PC-3 (cell line): ENCODE data around the gene MYBPC3. TPM values are rescaled to one million over a fixed set of nuclear protein-coding genes. Genes with fewer than 3 reads are reported as not detected.

Source experiments
- ATAC-seq: fragments of 200-7000 bp; cut with Tn5 transposase; 2 replicates; pipeline ENCODE4 v1.9.1; 2020; ENCODE audit warnings: mild to moderate bottlenecking, moderate library complexity
- BruUV-seq: library from RNA; stranded (reverse); fragments of 400-500 nt; replicated peaks from 2 replicates; lab custom pipeline; 2021; lab: Mats Ljungman, UMichigan
- CTCF ChIA-PET: fragments of 300-600 bp; sonication (Branson Sonifier 250); formaldehyde crosslinking; loops from one replicate; lab custom pipeline; 2022; ENCODE audit warnings: antibody characterized with exemption; lab: Charles Lee
- POLR2A ChIA-PET: fragments of 300-600 bp; sonication (Branson Sonifier 250); formaldehyde crosslinking; loops from one replicate; lab custom pipeline; 2022; ENCODE audit warnings: antibody characterized with exemption; ENCODE audit not compliant: unreplicated experiment; lab: Charles Lee
- DNase-seq: peaks from one replicate; pipeline ENCODE4 v3.0.0-alpha.2; 2015
- H2AFZ ChIP-seq: fragments of 300-600 bp; sonication (generic); 2 replicates; pipeline ENCODE4 v1.6.0; 2016; ENCODE audit warnings: antibody characterized with exemption, low read length
- H3F3A ChIP-seq: fragments of 300-600 bp; sonication (generic); one replicate; pipeline ENCODE4 v1.6.0; 2017; ENCODE audit warnings: antibody characterized with exemption, low read length, control low read depth, mild to moderate bottlenecking; ENCODE audit not compliant: unreplicated experiment
- H3K27ac ChIP-seq: fragments of 300-600 bp; sonication (generic); 2 replicates; pipeline ENCODE4 v1.5.1; 2016; ENCODE audit warnings: mild to moderate bottlenecking, low read length
- H3K27me3 ChIP-seq: fragments of 300-600 bp; sonication (generic); 2 replicates; pipeline ENCODE4 v1.6.1; 2016; ENCODE audit warnings: low read length, mixed read lengths
- H3K36me3 ChIP-seq: fragments of 300-600 bp; sonication (generic); 2 replicates; pipeline ENCODE4 v1.6.1; 2016; ENCODE audit warnings: low read depth, mixed run types, low read length, mixed read lengths
- H3K4me1 ChIP-seq: fragments of 300-600 bp; sonication (generic); 2 replicates; pipeline ENCODE4 v1.5.1; 2016; ENCODE audit warnings: low read length; ENCODE audit not compliant: insufficient read depth
- H3K4me2 ChIP-seq: fragments of 300-600 bp; sonication (generic); 2 replicates; pipeline ENCODE4 v1.6.0; 2016; ENCODE audit warnings: low read length
- H3K4me3 ChIP-seq: fragments of 300-600 bp; sonication (generic); 2 replicates; pipeline ENCODE4 v1.5.1; 2016; ENCODE audit warnings: mild to moderate bottlenecking, low read length, mixed read lengths
- H3K79me2 ChIP-seq: fragments of 300-600 bp; sonication (generic); 2 replicates; pipeline ENCODE4 v1.6.1; 2017; ENCODE audit warnings: low read length, mixed read lengths
- H3K9ac ChIP-seq: fragments of 300-600 bp; sonication (generic); 2 replicates; pipeline ENCODE4 v1.6.0; 2016; ENCODE audit warnings: mild to moderate bottlenecking, low read length
- H3K9me2 ChIP-seq: fragments of 300-600 bp; sonication (generic); replicated peaks from 2 replicates; pipeline ENCODE4 v1.6.1; 2016; ENCODE audit warnings: mixed run types, low read length, mixed read lengths
- H3K9me3 ChIP-seq: fragments of 300-600 bp; sonication (generic); 2 replicates; pipeline ENCODE4 v1.6.1; 2016; ENCODE audit warnings: low read length, mixed read lengths
- H4K20me1 ChIP-seq: fragments of 300-600 bp; sonication (generic); 2 replicates; pipeline ENCODE4 v1.6.1; 2016; ENCODE audit warnings: low read length, mixed read lengths
- CTCF ChIP-seq: fragments of 300-600 bp; sonication (generic); conservative IDR thresholded peaks from 2 replicates; pipeline ENCODE4 v1.5.1; 2017; ENCODE audit warnings: antibody characterized with exemption, low read depth, mild to moderate bottlenecking, low read length
- EZH2 ChIP-seq: fragments of 300-600 bp; sonication (generic); IDR thresholded peaks from one replicate; pipeline ENCODE4 v1.6.1; 2017; ENCODE audit warnings: antibody characterized with exemption, mild to moderate bottlenecking, low read length; ENCODE audit not compliant: unreplicated experiment
- EZH2phosphoT487 ChIP-seq: fragments of 300-600 bp; sonication (generic); IDR thresholded peaks from 2 replicates; pipeline ENCODE4 v1.6.1; 2018; ENCODE audit warnings: mild to moderate bottlenecking, antibody characterized with exemption, low read length, borderline replicate concordance
- intact Hi-C: fragments of 100-400 bp; cut with micrococcal nuclease; formaldehyde crosslinking; loops from 2 replicates; pipeline ENCODE4 v1.9.0; 2023
- total RNA-seq: library from RNA; depleted of rRNA; stranded (reverse); fragments of >200 nt; gene quantifications from 2 replicates; pipeline ENCODE4 v1.2.3, GENCODE V29; 2014

The MYBPC3 gene
- total RNA-seq, 1 experiment from 2014 or later = not detected

GRCh38 chr11:47354913-47355282 is 2.4 kb upstream of the MYBPC3 start:
- CTCF ChIA-PET = interaction anchor here (0.5 to 1.4 kb wide), 15 partner anchors 14 to 392 kb away, joined by 3 to 20 read pairs (median 4); partner anchors contain the start of gene DDB2
- POLR2A ChIA-PET = interaction anchor here (0.5 to 0.6 kb wide), 2 partner anchors 39 to 97 kb away, joined by 3 to 4 read pairs; partner anchors contain the start of gene NR1H3
- peak overlapping the region; percentile 79 for H3K4me2 ChIP-seq
- no peaks in the 10 kb centered on the region for H3K36me3 ChIP-seq
- intact Hi-C loops = loop anchor here (1.0 to 2.0 kb wide), 5 partner anchors 84 to 466 kb away; partner anchors contain the start of gene MADD
- H3K4me1 ChIP-seq = no peaks in the 10 kb centered on the region
- no peak overlapping the region for H3K27ac ChIP-seq
- no peak for DNase-seq
- no TSS peak for BruUV-seq
- TF ChIP-seq EZH2phosphoT487 (no peak), CTCF (no peak), EZH2 (no peak)
- no peaks in the 10 kb centered on the region for H3K9me3 ChIP-seq
- H2AFZ ChIP-seq = peak overlapping the region; percentile 67
- H3K79me2 ChIP-seq = no peaks in the 10 kb centered on the region
- H3F3A ChIP-seq = no peaks in the 10 kb centered on the region
- ATAC-seq = peak; percentile 56
- peak overlapping the region; percentile 33; the same call in 1 of the 2 replicates for H3K9ac ChIP-seq
- H3K27me3 ChIP-seq = no peaks in the 10 kb centered on the region
- no peaks in the 10 kb centered on the region for H3K9me2 ChIP-seq
- H3K4me3 ChIP-seq = peak overlapping the region; percentile 58
- no peaks in the 10 kb centered on the region for H4K20me1 ChIP-seq

DNA sequence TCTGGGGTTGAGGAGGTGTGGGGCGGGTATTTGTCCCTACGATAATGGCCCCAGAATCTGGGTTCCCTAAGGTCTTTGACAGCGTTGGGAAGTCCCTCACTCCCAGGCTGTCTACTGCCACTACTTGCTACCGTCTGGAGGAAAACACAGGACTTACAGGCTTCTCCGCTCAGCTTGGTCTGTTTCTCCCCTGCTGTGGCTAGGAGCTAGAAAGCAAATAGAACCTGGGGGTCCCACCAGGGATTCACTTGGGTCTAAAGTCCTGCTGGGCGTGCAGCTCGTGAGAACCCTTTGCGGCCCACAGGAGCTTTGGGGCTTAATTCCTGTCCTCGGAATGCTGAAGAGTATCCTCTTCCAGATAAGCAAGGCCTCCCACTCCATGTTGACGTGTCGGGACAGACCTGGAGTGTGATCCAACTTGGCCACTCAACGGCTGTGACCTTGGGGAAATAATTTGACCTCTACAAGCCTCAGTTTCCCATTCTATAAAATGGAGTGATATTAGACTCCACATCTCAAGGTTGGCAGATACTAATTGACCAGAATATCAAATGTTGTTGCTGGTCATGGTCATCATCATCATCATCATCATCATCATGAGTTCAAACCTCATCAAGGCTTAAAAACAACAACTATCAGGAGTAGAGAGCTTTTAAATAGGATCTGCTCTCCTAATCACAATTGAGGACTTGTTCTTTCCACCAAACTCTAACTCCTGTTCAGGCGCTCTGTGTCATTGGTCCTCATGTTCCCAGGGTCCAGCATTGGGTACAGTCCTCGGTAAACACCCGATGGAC is 1.7 kb upstream of the MYBPC3 start:
- no peak overlapping the region for H3K27ac ChIP-seq
- no peaks in the 10 kb centered on the region for H3F3A ChIP-seq
- ChIA-PET CTCF (interaction anchor here (1.3 to 1.4 kb wide), 3 partner anchors 83 to 175 kb away, joined by 7 to 20 read pairs (median 8); no protein-coding TSS in a partner anchor), POLR2A (interaction anchor here (0.7 kb wide), 1 partner anchor 10 kb away, joined by 3 read pairs; no protein-coding TSS in a partner anchor)
- peak overlapping the region; percentile 79; the same call in 1 of the 2 replicates for H3K4me2 ChIP-seq
- no peak for ATAC-seq
- no peaks in the 10 kb centered on the region for H3K79me2 ChIP-seq
- no peak for DNase-seq
- no peaks in the 10 kb centered on the region for H4K20me1 ChIP-seq
- TF ChIP-seq EZH2 (no peak), EZH2phosphoT487 (no peak), CTCF (no peak)
- H3K9me2 ChIP-seq = no peaks in the 10 kb centered on the region
- H3K4me1 ChIP-seq = no peaks in the 10 kb centered on the region
- no peaks in the 10 kb centered on the region for H3K9me3 ChIP-seq
- H3K27me3 ChIP-seq = no peaks in the 10 kb centered on the region
- intact Hi-C loops = loop anchor here (2.0 kb wide), 2 partner anchors 83 to 95 kb away; partner anchors contain the start of gene MADD
- BruUV-seq = no TSS peak
- no peaks in the 10 kb centered on the region for H3K36me3 ChIP-seq
- no peak overlapping the region for H3K4me3 ChIP-seq
- no peak overlapping the region for H3K9ac ChIP-seq
- H2AFZ ChIP-seq = peak overlapping the region; percentile 67
